GM19452 (cell line): ENCODE results near the gene MYO5A.
A peak's percentile ranks its signal among the peaks of the same experiment; 100 is the strongest.

ENCODE experiments used
- ATAC-seq: cut with Tn5 transposase; IDR thresholded peaks from one replicate; pipeline ENCODE4 v1.9.1; 2021; ENCODE audit not compliant: unreplicated experiment

MYO5A gene

GRCh38 chr15:52378746-52379394 is 149.8 kb downstream of the MYO5A start:
- ATAC-seq, result peak; percentile 51

- peak; percentile 77 for ATAC-seq
These were observed 158.7 kb downstream of the MYO5A start for GRCh38 chr15:52370010-52370409.

GRCh38 chr15:52369455-52369854 is 159.2 kb downstream of the MYO5A start:
- no peak for ATAC-seq

GRCh38 chr15:52369030-52369429 is 159.7 kb downstream of the MYO5A start:
- no peak for ATAC-seq

GRCh38 chr15:52368402-52368801 is 160.3 kb downstream of the MYO5A start:
- ATAC-seq, result no peak

GRCh38 chr15:52362497-52362896 is 166.2 kb downstream of the MYO5A start:
- no peak for ATAC-seq

GRCh38 chr15:52361975-52362494 is 166.6 kb downstream of the MYO5A start:
- ATAC-seq, result no peak

- ATAC-seq, result no peak
These were observed 167.2 kb downstream of the MYO5A start for GRCh38 chr15:52361494-52361893.

GRCh38 chr15:52360229-52361203 is 168.2 kb downstream of the MYO5A start:
- no peak for ATAC-seq

GRCh38 chr15:52359722-52360121 is 169.0 kb downstream of the MYO5A start:
- ATAC-seq, result no peak

- ATAC-seq, result no peak
These were observed 170.7 kb downstream of the MYO5A start for GRCh38 chr15:52357949-52358348.

- no peak for ATAC-seq
These were observed 176.6 kb downstream of the MYO5A start for GRCh38 chr15:52352086-52352485.

GRCh38 chr15:52351206-52351908 is 177.3 kb downstream of the MYO5A start:
- ATAC-seq, result no peak

- ATAC-seq, result no peak
These were observed 178.3 kb downstream of the MYO5A start for GRCh38 chr15:52350423-52350822.

GRCh38 chr15:52349052-52349700 is 179.5 kb downstream of the MYO5A start:
- no peak for ATAC-seq

GRCh38 chr15:52348056-52348745 is 180.5 kb downstream of the MYO5A start:
- ATAC-seq, result no peak

GRCh38 chr15:52344592-52344991 is 184.1 kb downstream of the MYO5A start:
- no peak for ATAC-seq

- ATAC-seq, result no peak
These were observed 184.8 kb downstream of the MYO5A start for GRCh38 chr15:52343831-52344230.

- ATAC-seq, result no peak
These were observed 188.6 kb downstream of the MYO5A start for GRCh38 chr15:52340093-52340492.

- no peak for ATAC-seq
These were observed 189.8 kb downstream of the MYO5A start for GRCh38 chr15:52338891-52339290.
